ENCODE results near the gene SPOCK2.

Gene SPOCK2

GRCh38 chr10:72107325-72108003 lies 19.1 kb upstream of the SPOCK2 start:
- DNase-seq, result peak in 1 of 2 experiments; percentile 35

GRCh38 chr10:72106896-72107295 lies 18.5 kb upstream of the SPOCK2 start:
- no peak for DNase-seq

- DNase-seq, result no peak
Observed at GRCh38 chr10:72106154-72106849, 18.0 kb upstream of the SPOCK2 start.

GRCh38 chr10:72105710-72106109 lies 17.4 kb upstream of the SPOCK2 start:
- no peak for DNase-seq

GRCh38 chr10:72105098-72105475 lies 16.7 kb upstream of the SPOCK2 start:
- DNase-seq, result no peak

GRCh38 chr10:72104472-72105097 lies 16.2 kb upstream of the SPOCK2 start:
- DNase-seq, result no peak

GRCh38 chr10:72099600-72099921 lies 11.2 kb upstream of the SPOCK2 start:
- no peak for DNase-seq

GRCh38 chr10:72098836-72099599 lies 10.7 kb upstream of the SPOCK2 start:
- DNase-seq, result no peak

GRCh38 chr10:72098301-72098835 lies 10.0 kb upstream of the SPOCK2 start:
- DNase-seq, result no peak

- DNase-seq, result peak in 1 of 2 experiments; percentile 69
Observed at GRCh38 chr10:72097448-72098300, 9.3 kb upstream of the SPOCK2 start.

- no peak for DNase-seq
Observed at GRCh38 chr10:72096115-72097000, 8.0 kb upstream of the SPOCK2 start.

GRCh38 chr10:72095195-72095594 lies 6.8 kb upstream of the SPOCK2 start:
- DNase-seq, result no peak

GRCh38 chr10:72094574-72094973 lies 6.2 kb upstream of the SPOCK2 start:
- no peak for DNase-seq

- no peak for DNase-seq
Observed at GRCh38 chr10:72093450-72093849, 5.1 kb upstream of the SPOCK2 start.

- no peak for DNase-seq
Observed at GRCh38 chr10:72092987-72093386, 4.6 kb upstream of the SPOCK2 start.

GRCh38 chr10:72092171-72092924 lies 4.0 kb upstream of the SPOCK2 start:
- no peak for DNase-seq

GRCh38 chr10:72090326-72090725 lies 2.0 kb upstream of the SPOCK2 start:
- DNase-seq, result no peak

- no peak for DNase-seq
Observed at GRCh38 chr10:72089618-72090017, 1.3 kb upstream of the SPOCK2 start.

- no peak for DNase-seq
Observed at GRCh38 chr10:72088889-72089575, 681 bp upstream of the SPOCK2 start.
